ENCODE measurements around the gene RNF208.

RNF208 gene

GRCh38 chr9:137226338-137227053 lies 4.5 kb upstream of the RNF208 start:
- DNase-seq: no peak

- DNase-seq: no peak
Observed at GRCh38 chr9:137225699-137226331, 3.8 kb upstream of the RNF208 start.

- no peak for DNase-seq
Observed at GRCh38 chr9:137224830-137225694, 3.0 kb upstream of the RNF208 start, which contains the start of gene CYSRT1. Gene CYSRT1 (plus strand): TSS chr9:137225174. CDS start chr9:137225622, 448 bp downstream.

GRCh38 chr9:137223078-137223970 lies 1.3 kb upstream of the RNF208 start:
- peak; percentile 91 for DNase-seq

- no peak for DNase-seq
Observed at GRCh38 chr9:137221506-137222111, 431 bp downstream of the RNF208 start.

GRCh38 chr9:137221095-137221505 lies 940 bp downstream of the RNF208 start:
- no peak for DNase-seq

GRCh38 chr9:137220317-137221094 lies 1.5 kb downstream of the RNF208 start:
- DNase-seq: no peak

GRCh38 chr9:137219757-137220316 lies 2.2 kb downstream of the RNF208 start:
- DNase-seq: no peak

- DNase-seq: no peak
Observed at GRCh38 chr9:137218754-137219271, 3.2 kb downstream of the RNF208 start.

- no peak for DNase-seq
Observed at GRCh38 chr9:137218212-137218753, 3.8 kb downstream of the RNF208 start.

GRCh38 chr9:137217276-137218211 lies 4.5 kb downstream of the RNF208 start:
- peak; percentile 60 for DNase-seq

- DNase-seq: no peak
Observed at GRCh38 chr9:137216188-137216965, 5.7 kb downstream of the RNF208 start.

- DNase-seq: no peak
Observed at GRCh38 chr9:137215196-137215986, 6.6 kb downstream of the RNF208 start.

GRCh38 chr9:137214620-137215019 lies 7.4 kb downstream of the RNF208 start:
- no peak for DNase-seq

GRCh38 chr9:137213160-137214060 lies 8.6 kb downstream of the RNF208 start:
- no peak for DNase-seq

GRCh38 chr9:137212520-137212919 lies 9.5 kb downstream of the RNF208 start:
- no peak for DNase-seq

All from NCI-H2029 treated with DMSO at 0.1 percent for 48 hours (cell line).